Measurements from ENCODE around the gene GALR1. TPM values are rescaled to one million over a fixed set of nuclear protein-coding genes. Genes with fewer than 3 reads are reported as not detected.

GALR1 gene, protein sequence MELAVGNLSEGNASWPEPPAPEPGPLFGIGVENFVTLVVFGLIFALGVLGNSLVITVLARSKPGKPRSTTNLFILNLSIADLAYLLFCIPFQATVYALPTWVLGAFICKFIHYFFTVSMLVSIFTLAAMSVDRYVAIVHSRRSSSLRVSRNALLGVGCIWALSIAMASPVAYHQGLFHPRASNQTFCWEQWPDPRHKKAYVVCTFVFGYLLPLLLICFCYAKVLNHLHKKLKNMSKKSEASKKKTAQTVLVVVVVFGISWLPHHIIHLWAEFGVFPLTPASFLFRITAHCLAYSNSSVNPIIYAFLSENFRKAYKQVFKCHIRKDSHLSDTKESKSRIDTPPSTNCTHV
- not detected for polyA plus RNA-seq (2013, experiment 1 of 2)
- polyA plus RNA-seq (2013, experiment 2 of 2), result not detected

DNA sequence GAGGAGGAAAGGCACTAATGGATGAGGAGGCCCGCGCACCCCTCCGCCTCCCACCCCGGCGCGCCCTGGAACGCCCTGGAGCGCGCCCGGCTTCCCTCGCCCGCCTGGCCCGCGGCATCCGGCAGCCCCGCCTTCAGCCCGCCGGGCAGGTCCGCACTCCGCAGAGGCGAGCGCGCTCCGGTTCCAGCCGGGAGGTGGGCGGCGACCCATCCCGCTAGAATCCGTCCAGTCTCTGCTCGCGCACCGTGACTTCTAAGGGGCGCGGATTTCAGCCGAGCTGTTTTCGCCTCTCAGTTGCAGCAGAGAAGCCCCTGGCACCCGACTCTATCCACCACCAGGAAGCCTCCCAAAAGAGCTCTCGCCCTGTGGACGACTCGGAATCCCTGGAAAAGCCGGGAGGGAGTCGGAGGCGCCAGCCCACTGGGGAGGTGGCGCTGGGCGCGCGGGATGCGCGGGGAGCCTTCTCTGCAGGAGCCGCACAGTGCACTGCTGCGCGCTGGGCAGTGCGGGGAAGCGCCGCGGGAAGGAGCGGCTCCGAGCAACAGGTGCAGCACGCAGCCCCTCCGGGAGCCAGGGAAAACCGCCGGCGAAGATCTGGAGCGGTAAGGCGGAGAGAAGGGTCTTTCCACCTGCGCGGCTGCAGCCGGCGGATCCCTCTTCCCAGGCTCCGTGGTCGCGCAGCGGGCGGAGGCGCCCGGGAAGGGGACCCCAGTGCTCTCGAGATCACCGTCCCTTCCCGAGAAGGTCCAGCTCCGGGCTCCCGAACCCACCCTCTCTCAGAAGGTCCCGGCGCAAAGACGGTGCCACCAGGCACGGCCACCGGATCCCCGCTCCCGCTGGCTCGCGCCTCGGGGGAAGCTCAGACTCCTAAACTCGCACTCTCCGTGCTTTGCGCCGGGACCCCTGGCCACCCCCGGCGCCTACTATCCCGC lies at the start of gene GALR1:
Gene GALR1 (plus strand): TSS at position 280 of the 932 bp plus-strand sequence. CDS start 701 bp downstream, outside the sequence.
- Histone ChIP-seq H3K4me1 (ENCODE audit: control insufficient read depth, insufficient read depth, low read length, poor library complexity, severe bottlenecking) (peaks cover 5% of the 10 kb centered on the region), H3K27ac (ENCODE audit: low read depth, low read length, severe bottlenecking) (no peak within 1 kb of the TSS), H3K36me3 (ENCODE audit: control insufficient read depth, insufficient read depth, low read length) (no peaks in the 10 kb centered on the region), H3K9me3 (ENCODE audit: control insufficient read depth, low read length) (no peaks in the 10 kb centered on the region), H3K4me3 (ENCODE audit: extremely low read depth, insufficient read depth, low read length, poor library complexity, severe bottlenecking) (peak within 1 kb of the TSS; percentile 16)
- WGBS, 2 experiments (ENCODE audit: insufficient coverage in 2 of 2), result 1% methylated on average over 60 to 72 of the region's 98 CpGs

DNA sequence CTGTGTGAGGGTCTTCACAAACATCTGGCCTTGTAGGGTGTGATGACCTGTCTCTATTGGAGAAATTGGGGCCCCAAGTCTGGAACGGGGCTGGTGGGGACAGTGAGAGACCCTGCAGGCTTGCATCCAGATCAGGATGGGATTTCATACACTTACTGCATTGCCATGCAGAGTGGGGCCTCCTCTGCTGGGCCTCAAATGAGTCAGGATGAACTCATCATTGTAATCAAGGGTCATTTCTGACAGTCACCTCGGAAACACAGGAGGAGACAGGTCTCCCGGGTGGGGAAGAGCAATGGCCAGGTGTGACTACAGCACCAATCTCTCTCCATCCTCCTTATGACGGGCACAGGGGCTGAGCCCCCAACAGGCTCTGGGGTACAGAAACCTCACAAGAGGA lies 48.1 kb upstream of the GALR1 start:
- Histone ChIP-seq H3K36me3 (ENCODE audit: control insufficient read depth, insufficient read depth, low read length) (no peaks in the 10 kb centered on the region), H3K4me1 (ENCODE audit: control insufficient read depth, insufficient read depth, low read length, poor library complexity, severe bottlenecking) (no peaks in the 10 kb centered on the region), H3K27ac (ENCODE audit: low read depth, low read length, severe bottlenecking) (no peak overlapping the region), H3K9me3 (ENCODE audit: control insufficient read depth, low read length) (no peaks in the 10 kb centered on the region), H3K4me3 (ENCODE audit: extremely low read depth, insufficient read depth, low read length, poor library complexity, severe bottlenecking) (no peak overlapping the region)
- WGBS, 2 experiments (ENCODE audit: insufficient coverage in 2 of 2), result 93 to 96% methylated on average over 3 of the region's 4 CpGs

- 90 to 93% methylated on average over 5 to 6 of the region's 7 CpGs for WGBS, 2 experiments (ENCODE audit: insufficient coverage in 2 of 2)
- Histone ChIP-seq H3K27ac (ENCODE audit: low read depth, low read length, severe bottlenecking) (no peak overlapping the region), H3K4me1 (ENCODE audit: control insufficient read depth, insufficient read depth, low read length, poor library complexity, severe bottlenecking) (no peaks in the 10 kb centered on the region), H3K36me3 (ENCODE audit: control insufficient read depth, insufficient read depth, low read length) (no peaks in the 10 kb centered on the region), H3K9me3 (ENCODE audit: control insufficient read depth, low read length) (no peaks in the 10 kb centered on the region), H3K4me3 (ENCODE audit: extremely low read depth, insufficient read depth, low read length, poor library complexity, severe bottlenecking) (no peak overlapping the region)
Observed at GRCh38 chr18:77202329-77202728, 47.3 kb upstream of the GALR1 start.

- H3K9me3 ChIP-seq (ENCODE audit: control insufficient read depth, low read length), result no peaks in the 10 kb centered on the region
- no peak overlapping the region for H3K4me3 ChIP-seq (ENCODE audit: extremely low read depth, insufficient read depth, low read length, poor library complexity, severe bottlenecking)
- H3K27ac ChIP-seq (ENCODE audit: low read depth, low read length, severe bottlenecking), result no peak overlapping the region
- no peaks in the 10 kb centered on the region for H3K36me3 ChIP-seq (ENCODE audit: control insufficient read depth, insufficient read depth, low read length)
- 78 to 81% methylated on average over 11 to 12 of the region's 12 CpGs for WGBS, 2 experiments (ENCODE audit: insufficient coverage in 2 of 2)
- H3K4me1 ChIP-seq (ENCODE audit: control insufficient read depth, insufficient read depth, low read length, poor library complexity, severe bottlenecking), result no peaks in the 10 kb centered on the region
Observed at GRCh38 chr18:77203071-77203470, 46.6 kb upstream of the GALR1 start.

DNA sequence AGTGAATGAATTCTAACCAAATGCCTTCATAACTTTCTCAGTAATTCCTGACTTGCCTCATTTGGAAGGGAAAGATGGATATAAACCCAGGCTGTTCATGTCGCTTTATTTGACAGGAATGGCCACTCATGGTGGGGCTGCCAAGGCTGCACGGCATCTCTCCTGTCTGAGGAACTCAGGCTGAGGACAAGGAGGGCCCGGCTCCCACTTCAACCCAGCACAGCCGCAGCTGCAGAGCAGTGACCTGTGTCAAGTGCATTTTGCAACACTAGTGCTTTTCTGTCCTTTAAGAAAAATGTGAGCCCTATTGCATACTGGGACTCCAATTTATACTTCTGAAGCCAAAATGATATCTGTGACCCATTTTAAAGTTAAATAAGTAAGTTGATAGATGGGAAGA lies 45.8 kb upstream of the GALR1 start:
- 82 to 91% methylated on average over 4 of the region's 4 CpGs for WGBS, 2 experiments (ENCODE audit: insufficient coverage in 2 of 2)
- Histone ChIP-seq H3K27ac (ENCODE audit: low read depth, low read length, severe bottlenecking) (no peak overlapping the region), H3K9me3 (ENCODE audit: control insufficient read depth, low read length) (no peaks in the 10 kb centered on the region), H3K4me3 (ENCODE audit: extremely low read depth, insufficient read depth, low read length, poor library complexity, severe bottlenecking) (no peak overlapping the region), H3K36me3 (ENCODE audit: control insufficient read depth, insufficient read depth, low read length) (no peaks in the 10 kb centered on the region), H3K4me1 (ENCODE audit: control insufficient read depth, insufficient read depth, low read length, poor library complexity, severe bottlenecking) (no peaks in the 10 kb centered on the region)

DNA sequence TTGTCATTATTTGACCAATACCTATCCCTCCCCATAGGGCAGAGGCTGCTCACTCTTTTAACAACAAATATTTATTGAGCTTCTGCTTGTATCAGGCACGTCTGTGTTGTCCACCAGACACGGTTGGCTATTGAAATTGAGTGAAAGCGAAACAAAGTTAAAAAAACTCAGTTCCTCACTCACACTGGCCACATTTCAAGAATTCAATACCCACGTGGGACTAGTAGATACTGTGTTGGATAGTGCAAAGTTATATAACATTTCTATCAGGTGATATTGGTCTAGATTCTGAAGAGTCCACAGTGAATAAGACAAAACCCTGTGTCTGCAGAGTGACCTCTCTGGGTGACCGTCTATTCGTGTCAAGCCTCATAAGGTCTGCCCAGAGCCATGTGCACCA lies 43.9 kb upstream of the GALR1 start:
- H3K27ac ChIP-seq (ENCODE audit: low read depth, low read length, severe bottlenecking), result no peak overlapping the region
- no peaks in the 10 kb centered on the region for H3K36me3 ChIP-seq (ENCODE audit: control insufficient read depth, insufficient read depth, low read length)
- 73% methylated on average over 5 of the region's 6 CpGs; no CpG with 5 or more reads in 1 of the 2 experiments for WGBS, 2 experiments (ENCODE audit: insufficient coverage in 2 of 2)
- H3K4me1 ChIP-seq (ENCODE audit: control insufficient read depth, insufficient read depth, low read length, poor library complexity, severe bottlenecking), result peaks cover 5% of the 10 kb centered on the region
- no peak overlapping the region for H3K4me3 ChIP-seq (ENCODE audit: extremely low read depth, insufficient read depth, low read length, poor library complexity, severe bottlenecking)
- no peaks in the 10 kb centered on the region for H3K9me3 ChIP-seq (ENCODE audit: control insufficient read depth, low read length)

GRCh38 chr18:77206676-77207374 lies 42.8 kb upstream of the GALR1 start:
- Histone ChIP-seq H3K4me1 (ENCODE audit: control insufficient read depth, insufficient read depth, low read length, poor library complexity, severe bottlenecking) (peaks cover 5% of the 10 kb centered on the region), H3K27ac (ENCODE audit: low read depth, low read length, severe bottlenecking) (no peak overlapping the region), H3K36me3 (ENCODE audit: control insufficient read depth, insufficient read depth, low read length) (no peaks in the 10 kb centered on the region), H3K9me3 (ENCODE audit: control insufficient read depth, low read length) (no peaks in the 10 kb centered on the region), H3K4me3 (ENCODE audit: extremely low read depth, insufficient read depth, low read length, poor library complexity, severe bottlenecking) (no peak overlapping the region)
- 86 to 100% methylated on average over 3 to 6 of the region's 10 CpGs for WGBS, 2 experiments (ENCODE audit: insufficient coverage in 2 of 2)

DNA sequence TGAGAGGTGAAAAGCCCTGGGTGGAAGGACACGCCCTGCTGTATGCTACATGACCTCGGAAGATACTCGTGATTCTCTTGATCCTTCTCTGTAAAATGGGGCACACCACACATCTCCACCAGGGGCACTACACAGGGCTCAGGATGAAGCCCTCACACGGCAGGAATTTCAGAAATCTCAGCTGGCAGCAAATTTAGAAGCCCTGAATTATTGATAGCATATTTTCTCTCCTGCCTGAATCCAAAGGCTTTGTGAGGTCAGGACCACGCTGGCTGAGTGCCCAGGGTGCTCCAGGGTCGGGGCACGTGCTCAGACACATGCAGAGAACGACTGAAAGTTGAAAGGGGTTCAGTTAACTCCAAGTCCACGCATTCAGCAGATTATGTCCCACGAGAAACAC lies 42.1 kb upstream of the GALR1 start:
- Histone ChIP-seq H3K36me3 (ENCODE audit: control insufficient read depth, insufficient read depth, low read length) (no peaks in the 10 kb centered on the region), H3K27ac (ENCODE audit: low read depth, low read length, severe bottlenecking) (no peak overlapping the region), H3K4me3 (ENCODE audit: extremely low read depth, insufficient read depth, low read length, poor library complexity, severe bottlenecking) (no peak overlapping the region), H3K9me3 (ENCODE audit: control insufficient read depth, low read length) (no peaks in the 10 kb centered on the region), H3K4me1 (ENCODE audit: control insufficient read depth, insufficient read depth, low read length, poor library complexity, severe bottlenecking) (peaks cover 5% of the 10 kb centered on the region)
- 67 to 71% methylated on average over 10 of the region's 10 CpGs for WGBS, 2 experiments (ENCODE audit: insufficient coverage in 2 of 2)

- H3K4me1 ChIP-seq (ENCODE audit: control insufficient read depth, insufficient read depth, low read length, poor library complexity, severe bottlenecking), result peaks cover 5% of the 10 kb centered on the region
- whole genome bisulfite sequencing, 2 experiments (ENCODE audit: insufficient coverage in 2 of 2), result no CpG with 5 or more reads among the region's 4 CpGs
- no peaks in the 10 kb centered on the region for H3K9me3 ChIP-seq (ENCODE audit: control insufficient read depth, low read length)
- H3K36me3 ChIP-seq (ENCODE audit: control insufficient read depth, insufficient read depth, low read length), result no peaks in the 10 kb centered on the region
- H3K4me3 ChIP-seq (ENCODE audit: extremely low read depth, insufficient read depth, low read length, poor library complexity, severe bottlenecking), result no peak overlapping the region
- H3K27ac ChIP-seq (ENCODE audit: low read depth, low read length, severe bottlenecking), result no peak overlapping the region
Observed at GRCh38 chr18:77208964-77209363, 40.7 kb upstream of the GALR1 start.

GRCh38 chr18:77209587-77209986 lies 40.1 kb upstream of the GALR1 start:
- 96 to 97% methylated on average over 10 to 12 of the region's 12 CpGs for WGBS, 2 experiments (ENCODE audit: insufficient coverage in 2 of 2)
- no peak overlapping the region for H3K4me3 ChIP-seq (ENCODE audit: extremely low read depth, insufficient read depth, low read length, poor library complexity, severe bottlenecking)
- no peak overlapping the region for H3K27ac ChIP-seq (ENCODE audit: low read depth, low read length, severe bottlenecking)
- H3K4me1 ChIP-seq (ENCODE audit: control insufficient read depth, insufficient read depth, low read length, poor library complexity, severe bottlenecking), result peaks cover 5% of the 10 kb centered on the region
- H3K9me3 ChIP-seq (ENCODE audit: control insufficient read depth, low read length), result no peaks in the 10 kb centered on the region
- no peaks in the 10 kb centered on the region for H3K36me3 ChIP-seq (ENCODE audit: control insufficient read depth, insufficient read depth, low read length)
